ENCODE results near the gene ZNF536.

DNA sequence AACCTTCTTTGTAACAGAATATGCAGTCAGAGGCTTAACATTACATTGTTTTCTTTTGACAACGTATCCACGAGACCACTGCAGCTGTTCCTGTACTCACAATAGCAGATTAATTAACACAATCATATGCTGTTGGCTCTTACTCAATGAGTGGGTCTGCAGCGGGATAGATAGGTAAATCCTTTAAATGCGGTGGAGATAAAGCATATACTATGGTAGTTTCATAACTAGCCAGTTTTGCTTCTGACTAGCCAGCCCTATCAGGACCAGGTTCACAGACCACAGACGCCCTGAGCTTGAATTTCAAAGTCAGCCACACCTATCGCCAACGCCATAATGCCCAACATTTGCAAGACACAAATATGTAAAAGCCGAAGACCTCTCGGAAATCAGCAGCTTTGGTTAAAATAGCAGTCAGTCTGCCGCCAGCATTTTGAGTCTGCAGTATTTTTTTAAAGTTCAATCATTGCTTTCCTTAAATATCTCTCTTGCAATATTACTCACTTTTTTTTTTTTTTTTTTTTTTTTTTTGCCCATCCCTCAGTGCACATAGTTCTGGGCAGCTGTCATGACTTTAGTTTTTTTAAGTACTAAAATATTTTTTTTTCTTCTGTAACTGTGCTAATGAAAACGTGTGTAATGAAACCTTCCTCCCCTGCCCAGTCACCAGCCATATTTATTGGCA, 120.5 kb downstream of the ZNF536 start:
- TF ChIP-seq, protein P1, sequence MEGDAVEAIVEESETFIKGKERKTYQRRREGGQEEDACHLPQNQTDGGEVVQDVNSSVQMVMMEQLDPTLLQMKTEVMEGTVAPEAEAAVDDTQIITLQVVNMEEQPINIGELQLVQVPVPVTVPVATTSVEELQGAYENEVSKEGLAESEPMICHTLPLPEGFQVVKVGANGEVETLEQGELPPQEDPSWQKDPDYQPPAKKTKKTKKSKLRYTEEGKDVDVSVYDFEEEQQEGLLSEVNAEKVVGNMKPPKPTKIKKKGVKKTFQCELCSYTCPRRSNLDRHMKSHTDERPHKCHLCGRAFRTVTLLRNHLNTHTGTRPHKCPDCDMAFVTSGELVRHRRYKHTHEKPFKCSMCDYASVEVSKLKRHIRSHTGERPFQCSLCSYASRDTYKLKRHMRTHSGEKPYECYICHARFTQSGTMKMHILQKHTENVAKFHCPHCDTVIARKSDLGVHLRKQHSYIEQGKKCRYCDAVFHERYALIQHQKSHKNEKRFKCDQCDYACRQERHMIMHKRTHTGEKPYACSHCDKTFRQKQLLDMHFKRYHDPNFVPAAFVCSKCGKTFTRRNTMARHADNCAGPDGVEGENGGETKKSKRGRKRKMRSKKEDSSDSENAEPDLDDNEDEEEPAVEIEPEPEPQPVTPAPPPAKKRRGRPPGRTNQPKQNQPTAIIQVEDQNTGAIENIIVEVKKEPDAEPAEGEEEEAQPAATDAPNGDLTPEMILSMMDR (conservative IDR thresholded peaks at IDR 0.05 in 1 of 2, IDR thresholded peaks at IDR 0.05 in 1 of 2; ENCODE audit: low read depth in 1 of 2, low read length in 2 of 2): no peak
- no peak for TF ChIP-seq EZH2 (IDR thresholded peaks at IDR 0.05; ENCODE audit: low read length, missing control alignments)
